Esophagus muscularis mucosa (tissue), 4 donors: ENCODE measurements around the gene FSHR.

Source experiments
- CTCF ChIP-seq, 3 experiments: fragments of 200-600 bp in 2 of 3; fragments of 450-650 bp in 1 of 3; sonication (generic) in 2 of 3; IDR thresholded peaks; one replicate each; pipeline ENCODE4 v1.5.1; 2017 to 2019; ENCODE audit warnings: antibody characterized with exemption in 3 of 3, mild to moderate bottlenecking in 2 of 3, moderate library complexity in 1 of 3
- EP300 ChIP-seq: sonication (generic); formaldehyde crosslinking; IDR thresholded peaks from one replicate; pipeline ENCODE4 v1.6.1; 2017; ENCODE audit warnings: antibody characterized with exemption
- POLR2A ChIP-seq: fragments of 450-650 bp; IDR thresholded peaks from one replicate; pipeline ENCODE4 v1.6.1; 2017; ENCODE audit warnings: antibody characterized with exemption, moderate library complexity, mild to moderate bottlenecking, low read depth
- POLR2AphosphoS5 ChIP-seq, 2 donors: sonication (generic); formaldehyde crosslinking; IDR thresholded peaks; one replicate each; pipeline ENCODE4 v1.6.1; 2017; ENCODE audit warnings: antibody characterized with exemption in 2 of 2

- TF ChIP-seq CTCF (IDR thresholded peaks at IDR 0.05) (no peak), POLR2AphosphoS5 (IDR thresholded peaks at IDR 0.05) (no peak), POLR2A (no peak), EP300 (no peak)
Measured at GRCh38 chr2:48980846-48981245, 173.5 kb downstream of the FSHR start.
